Measurements from ENCODE around the gene RAB10. TPM values are rescaled to one million over a fixed set of nuclear protein-coding genes. Genes with fewer than 3 reads are reported as not detected.
A peak's percentile ranks its signal among the peaks of the same experiment; 100 is the strongest.

The RAB10 gene
- total and polyA plus RNA-seq, 2 of the 13 experiments (the other 11 are each of a cell fraction or from before 2014, with no cell fraction given) = 48.2 to 120 TPM

GRCh38 chr2:26011990-26012856 lies 21.7 kb upstream of the RAB10 start (continued):
- TF ChIP-seq ZNF513 (CRISPR knock-in tag; conservative IDR thresholded peaks at IDR 0.05) (no peak), CHD4 (IDR thresholded peaks at IDR 0.05; ENCODE audit: borderline replicate concordance, low read length) (no peak), FOSL2 (CRISPR knock-in tag; IDR thresholded peaks at IDR 0.05) (peak; percentile 93), UBTF (CRISPR knock-in tag; IDR thresholded peaks at IDR 0.05) (no peak), GLMP (CRISPR knock-in tag; IDR thresholded peaks at IDR 0.05; ENCODE audit: borderline replicate concordance) (no peak), ZNF280B (CRISPR knock-in tag; IDR thresholded peaks at IDR 0.05; ENCODE audit: borderline replicate concordance) (no peak), ZNF646 (CRISPR knock-in tag; IDR thresholded peaks at IDR 0.05) (no peak), ZNF672 (CRISPR knock-in tag; IDR thresholded peaks at IDR 0.05) (no peak), HDAC1 (CRISPR knock-in tag; IDR thresholded peaks at IDR 0.05) (peak; percentile 72; the same call in 1 of the 2 replicates), SNRNP70 (IDR thresholded peaks at IDR 0.05; ENCODE audit: low read depth, low read length) (no peak), YY1 (IDR thresholded peaks at IDR 0.05; ENCODE audit: insufficient read depth, insufficient replicate concordance, low read depth, low read length) (no peak), IKZF1 (IDR thresholded peaks at IDR 0.05) (no peak), TERF1 (CRISPR knock-in tag; IDR thresholded peaks at IDR 0.05) (no peak)

Data from HepG2 (cell line).